HG03432 (cell line): ENCODE measurements around the gene MZT2B.
A peak's percentile ranks its signal among the peaks of the same experiment; 100 is the strongest.
"Not testable (repeated sequence)": the region's sequence is repeated elsewhere in the genome, so short reads cannot be mapped to it uniquely, and the experiment has no call there.

ENCODE experiments used
- ATAC-seq: cut with Tn5 transposase; IDR thresholded peaks from one replicate; pipeline ENCODE4 v1.9.1; 2021; ENCODE audit warnings: mild to moderate bottlenecking, moderate library complexity; ENCODE audit not compliant: unreplicated experiment

MZT2B gene

DNA sequence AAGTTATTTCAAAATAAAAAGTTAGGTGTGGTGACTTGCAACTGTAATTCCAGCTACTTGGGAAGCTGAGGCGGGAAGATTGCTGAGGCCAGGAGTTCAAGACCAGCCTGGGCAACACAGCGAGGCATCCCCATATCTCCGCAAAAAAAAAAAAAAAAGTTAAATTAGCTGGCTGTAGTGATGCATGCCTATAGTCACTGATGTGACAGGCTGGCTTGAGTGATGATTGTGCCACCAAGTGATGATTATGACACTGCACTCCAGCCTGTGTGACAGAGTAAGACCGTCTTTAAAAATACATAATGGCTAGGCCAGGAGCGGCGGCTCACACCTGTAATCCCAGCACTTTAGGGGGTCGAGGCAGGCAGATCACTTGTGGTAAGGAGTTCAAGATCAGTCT is 12.2 kb upstream of the MZT2B start:
- no peak for ATAC-seq

DNA sequence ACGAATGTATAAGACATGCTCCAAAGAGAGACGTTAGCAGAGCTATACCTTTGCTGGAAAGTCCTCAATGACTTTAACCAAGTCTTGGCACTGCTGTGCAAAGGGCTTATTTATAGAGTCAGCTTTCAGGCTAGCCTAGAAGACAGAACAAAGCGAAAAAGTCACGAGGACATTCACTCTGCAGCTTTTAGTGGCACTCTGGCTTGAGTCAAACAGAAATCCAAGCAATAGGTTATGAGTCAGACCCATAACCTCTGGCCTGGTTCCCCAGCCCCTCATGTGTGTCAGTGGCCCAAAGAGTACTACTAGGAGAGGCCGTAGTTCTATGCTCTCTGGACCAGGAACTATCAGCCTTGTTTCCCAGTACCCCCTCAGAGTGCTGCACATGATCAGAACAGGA is 7.2 kb upstream of the MZT2B start:
- peak; percentile 71 for ATAC-seq

DNA sequence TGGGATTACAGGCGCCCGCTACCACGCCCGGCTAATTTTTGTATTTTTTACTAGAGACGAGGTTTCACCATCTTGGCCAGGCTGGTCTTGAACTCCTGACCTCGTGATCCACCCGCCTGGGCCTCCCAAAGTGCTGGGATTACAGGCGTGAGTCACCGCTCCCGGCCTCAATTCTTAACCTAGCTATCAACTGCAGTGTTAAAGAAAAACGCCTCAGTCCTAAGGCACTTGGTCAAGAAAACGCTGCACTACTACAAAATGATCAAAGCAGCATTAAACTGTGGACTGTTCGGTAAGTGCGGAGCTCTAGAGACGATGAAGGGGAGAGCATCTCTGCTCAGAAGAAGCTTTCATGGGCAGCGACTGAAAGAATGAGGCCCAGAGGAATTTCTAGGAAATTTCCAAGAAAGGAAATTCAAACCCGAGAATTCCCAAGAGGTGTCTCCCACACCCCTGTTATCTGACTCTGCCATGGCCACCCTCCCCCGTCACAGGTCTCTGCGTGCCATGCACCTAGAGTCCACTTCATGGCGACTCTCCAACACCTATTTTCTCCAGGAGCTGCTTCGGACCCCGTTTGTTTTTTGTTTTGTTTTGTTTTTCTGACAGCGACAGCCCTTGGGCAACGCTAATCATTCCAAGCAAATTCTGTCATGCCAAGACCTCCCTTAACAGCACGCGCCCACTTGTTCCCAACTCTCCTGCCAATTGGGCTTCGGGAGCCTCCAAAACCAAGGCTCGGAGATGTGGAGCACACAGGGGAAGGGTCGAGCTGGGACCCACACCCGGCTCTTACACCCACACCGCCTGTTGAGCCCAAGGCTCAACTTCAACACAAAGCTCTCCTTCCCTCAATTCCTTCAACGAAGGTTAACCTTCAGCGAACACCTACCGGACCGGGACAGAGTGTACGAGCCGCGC is 1.4 kb upstream of the MZT2B start:
- not testable (repeated sequence) for ATAC-seq

DNA sequence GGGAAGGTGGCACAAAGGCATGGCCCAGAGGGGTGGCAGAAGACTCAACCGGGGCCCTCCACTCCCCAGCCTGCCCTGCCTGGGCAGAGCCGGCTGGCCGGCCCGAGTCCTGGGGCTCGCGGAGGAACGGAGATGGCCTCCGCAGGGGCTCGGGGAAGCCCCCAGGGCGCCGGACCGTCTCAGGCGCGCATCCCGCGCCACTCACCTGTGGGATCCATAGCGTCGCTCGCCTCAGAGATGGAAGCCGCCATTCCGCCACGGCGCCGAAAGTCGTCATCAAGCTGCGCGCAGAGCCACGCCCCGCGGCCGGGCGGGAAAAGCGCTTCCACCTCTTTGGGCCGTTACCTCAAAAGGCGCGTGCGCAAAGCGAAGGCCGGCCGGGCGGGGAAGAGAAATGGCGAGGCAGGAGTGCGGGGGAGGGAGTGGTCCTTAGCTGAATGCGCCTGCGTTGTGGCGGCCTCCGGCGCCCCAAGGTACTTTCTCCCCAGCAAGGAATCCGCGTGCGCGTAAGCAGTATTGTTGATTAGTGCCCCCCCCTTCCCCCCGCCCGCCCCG is 660 bp upstream of the MZT2B start, which contains the start of gene SMPD4:
Gene SMPD4, minus strand, starts transcription at position 278 of the 555 bp plus-strand sequence. CDS start 5,010 bp downstream, outside the sequence.
- ATAC-seq: peak; percentile 64

DNA sequence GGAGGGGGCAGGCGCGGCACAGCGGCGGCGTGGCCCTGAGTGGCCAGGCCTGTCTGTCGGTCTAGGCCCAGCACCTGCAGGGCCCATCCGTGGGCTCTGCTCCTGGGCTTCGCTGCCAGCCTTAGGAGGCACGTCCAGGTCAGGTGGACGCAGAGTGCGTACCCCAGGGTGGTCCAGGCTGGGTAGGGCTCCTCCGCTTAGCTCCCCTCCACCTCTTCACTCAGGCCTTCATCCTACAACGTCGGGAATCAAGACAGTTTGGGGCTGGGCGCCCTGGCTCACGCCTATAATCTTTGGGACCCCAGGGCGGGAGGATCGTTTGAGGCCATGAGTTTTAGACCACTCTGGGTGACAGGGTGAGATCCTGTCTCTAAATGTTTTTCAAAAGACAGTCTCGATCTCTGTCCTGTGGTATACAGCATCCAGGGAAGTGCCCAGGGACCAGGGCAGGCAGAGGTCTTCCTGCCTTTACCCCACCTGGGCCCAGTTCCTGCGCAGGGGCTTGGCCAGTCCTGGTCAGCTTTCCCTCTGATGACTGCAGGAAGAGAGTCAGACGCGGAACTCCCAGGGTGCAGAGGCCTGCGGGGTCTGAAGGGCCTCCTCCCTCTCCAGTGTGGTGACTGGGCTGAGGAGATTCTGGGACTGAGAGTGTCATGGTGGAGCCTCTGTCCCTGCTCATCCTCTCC is 907 bp downstream of the MZT2B start:
- ATAC-seq: peak; percentile 27

DNA sequence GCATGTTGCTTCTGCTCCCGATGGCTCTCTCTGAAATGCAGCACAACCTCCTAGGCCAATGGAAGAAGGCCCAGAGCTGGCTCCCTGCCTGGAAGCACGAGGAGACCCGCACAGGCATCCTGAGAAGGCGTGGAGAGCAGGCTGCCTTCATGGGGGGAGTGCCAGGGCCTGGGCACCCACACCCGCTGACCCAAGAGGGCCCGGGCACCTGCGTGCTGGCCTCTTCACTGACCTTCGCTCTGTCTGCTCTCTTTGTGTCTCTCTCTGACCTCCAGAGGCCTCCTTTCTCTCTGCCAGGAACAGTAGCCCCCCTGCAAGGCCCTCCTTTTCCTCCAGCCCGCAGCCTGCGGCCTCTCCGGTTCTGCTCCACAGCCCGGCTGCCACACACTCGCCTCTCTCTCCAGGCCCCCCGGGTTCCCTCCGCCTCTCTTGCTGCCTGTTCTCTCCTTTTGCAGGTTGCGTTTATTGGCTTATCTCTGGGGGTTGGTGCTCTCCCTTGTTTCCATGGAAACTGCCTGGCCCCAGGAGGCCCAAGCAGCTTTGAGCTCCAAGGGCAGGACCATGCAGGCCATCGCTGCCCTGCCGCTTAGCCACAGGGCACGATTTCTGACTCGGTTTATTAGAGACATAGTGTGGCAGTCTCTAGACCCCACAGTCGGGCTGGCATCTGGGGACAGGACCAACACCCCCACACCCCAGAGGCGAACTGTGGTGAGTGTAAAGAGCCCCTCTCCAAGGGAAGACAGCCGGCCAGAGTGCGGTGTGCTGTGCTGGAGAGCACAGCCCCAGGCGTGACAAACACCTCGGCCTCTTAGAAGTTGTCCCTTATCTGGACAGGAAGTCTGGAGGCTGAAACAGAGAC is 1.7 kb downstream of the MZT2B start:
- no peak for ATAC-seq

DNA sequence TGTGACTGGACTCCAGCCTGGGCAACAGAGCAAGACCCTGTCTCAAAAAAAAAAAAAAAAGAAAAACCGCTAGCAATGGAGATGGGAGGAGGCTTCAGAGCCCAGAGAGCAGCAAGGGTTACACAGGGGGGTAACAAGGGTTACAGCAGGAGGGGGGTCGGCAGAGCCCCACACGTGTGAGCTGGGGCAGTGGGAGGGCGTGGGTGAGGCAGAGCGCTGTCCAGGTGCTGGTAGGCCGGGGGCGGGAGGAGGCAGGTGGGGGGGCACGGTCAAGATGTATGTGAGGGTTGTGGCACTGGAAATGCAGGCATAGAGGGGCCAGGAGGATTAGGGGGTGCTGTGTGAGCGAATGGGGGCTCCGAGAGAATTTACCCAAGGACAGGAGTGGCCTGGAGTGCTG is 3.4 kb downstream of the MZT2B start:
- no peak for ATAC-seq

DNA sequence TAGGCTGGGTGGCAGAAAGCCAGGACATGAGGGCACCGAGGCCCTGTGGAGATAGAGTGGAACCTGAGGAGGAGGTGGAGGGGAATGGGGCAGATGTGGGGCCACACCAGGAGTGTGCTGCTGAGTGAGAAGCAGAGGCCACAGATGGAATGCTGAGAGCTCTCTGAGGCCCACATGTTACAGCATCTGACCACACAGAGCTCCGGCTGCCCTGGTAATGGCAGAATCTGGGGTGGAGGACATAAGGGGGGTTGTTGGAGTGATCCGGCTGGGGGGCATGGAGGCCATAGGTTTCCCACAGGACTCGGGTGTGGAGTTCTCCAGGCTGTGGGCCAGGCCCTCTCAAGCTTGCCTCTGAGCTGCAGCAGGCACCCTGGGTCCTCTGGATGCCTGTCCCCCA is 3.8 kb downstream of the MZT2B start:
- ATAC-seq: no peak

DNA sequence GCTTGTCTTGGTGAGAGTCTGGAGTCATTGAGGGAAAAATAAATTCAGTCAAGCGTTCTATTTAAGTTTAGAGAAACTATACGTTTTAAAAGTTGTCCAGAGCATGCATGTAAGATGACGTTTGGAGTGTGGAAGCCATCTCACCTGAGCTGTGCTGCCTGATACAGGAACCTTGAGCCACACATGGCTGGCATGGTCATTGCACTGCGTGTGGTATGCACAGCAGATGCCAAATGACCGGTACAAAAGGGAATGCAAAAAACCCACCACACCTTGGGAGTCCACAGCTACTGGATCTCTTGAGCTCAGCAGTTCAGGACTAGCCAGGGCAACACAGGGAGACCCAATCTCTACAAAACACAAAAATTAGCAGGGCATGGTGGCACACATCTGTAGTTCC is 4.3 kb downstream of the MZT2B start:
- ATAC-seq: no peak

DNA sequence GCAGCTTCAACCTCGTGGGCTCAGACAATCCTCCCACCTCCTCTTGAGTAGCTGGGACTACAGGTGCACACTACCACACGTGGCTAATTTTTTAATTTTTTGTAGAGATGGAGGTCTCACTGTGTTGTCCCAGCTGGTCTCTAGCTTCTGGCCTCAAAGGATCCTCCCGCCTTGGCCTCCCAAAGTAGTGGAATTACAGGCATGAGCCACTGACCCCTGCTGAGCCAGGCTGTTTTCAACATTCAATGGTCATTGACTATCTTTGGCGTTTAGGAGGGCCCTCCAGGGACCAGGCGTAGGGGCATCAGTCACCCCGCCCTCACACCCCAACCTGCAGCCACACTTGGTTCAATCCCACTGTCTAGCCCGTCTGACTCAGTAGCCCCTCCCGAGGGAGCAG is 5.2 kb downstream of the MZT2B start:
- ATAC-seq: no peak

DNA sequence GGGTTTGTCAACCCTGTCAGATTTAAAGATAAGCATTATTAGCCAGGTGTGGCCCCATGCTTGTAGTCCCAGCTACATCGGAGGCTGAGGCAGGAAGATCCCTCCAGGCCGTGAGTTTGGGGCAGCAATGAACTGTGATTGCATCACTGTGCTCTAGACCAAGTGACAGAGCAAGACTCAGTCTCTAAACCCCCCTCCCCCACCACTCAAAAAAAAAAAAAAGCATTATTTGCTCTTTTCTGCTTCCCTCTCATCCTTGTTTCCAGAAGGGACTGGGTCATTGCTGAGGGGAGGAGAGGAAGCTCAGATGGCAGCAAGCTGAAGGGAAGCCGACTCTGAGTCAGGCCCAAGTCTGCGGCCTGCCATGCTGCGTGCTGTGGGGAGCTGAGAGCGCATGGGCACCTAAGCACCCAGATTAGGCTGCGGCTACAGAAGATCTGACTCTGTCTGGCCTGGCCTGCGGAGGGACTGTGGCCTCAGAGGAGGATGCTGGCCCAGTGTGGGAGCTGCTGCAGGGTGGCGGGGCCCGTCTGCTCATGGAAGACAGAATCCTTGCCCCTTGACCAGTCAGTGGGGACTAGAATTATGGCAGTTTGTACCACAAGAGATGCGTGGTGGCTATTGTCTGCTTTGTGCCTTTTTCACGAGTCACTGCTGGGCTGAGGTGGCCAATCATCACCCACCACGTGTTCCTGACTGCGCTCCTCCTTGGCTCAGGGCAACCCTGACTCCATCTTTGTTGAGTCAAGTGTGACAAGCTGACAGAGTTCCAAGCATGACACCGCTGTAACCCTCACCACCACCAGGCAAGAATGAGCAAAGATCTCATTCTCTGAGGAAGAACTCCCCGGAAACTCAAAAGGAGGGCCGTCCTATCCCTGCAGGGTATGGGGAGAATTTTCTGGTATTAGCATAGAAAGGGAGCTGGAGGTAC is 6.1 kb downstream of the MZT2B start:
- ATAC-seq: not testable (repeated sequence)

DNA sequence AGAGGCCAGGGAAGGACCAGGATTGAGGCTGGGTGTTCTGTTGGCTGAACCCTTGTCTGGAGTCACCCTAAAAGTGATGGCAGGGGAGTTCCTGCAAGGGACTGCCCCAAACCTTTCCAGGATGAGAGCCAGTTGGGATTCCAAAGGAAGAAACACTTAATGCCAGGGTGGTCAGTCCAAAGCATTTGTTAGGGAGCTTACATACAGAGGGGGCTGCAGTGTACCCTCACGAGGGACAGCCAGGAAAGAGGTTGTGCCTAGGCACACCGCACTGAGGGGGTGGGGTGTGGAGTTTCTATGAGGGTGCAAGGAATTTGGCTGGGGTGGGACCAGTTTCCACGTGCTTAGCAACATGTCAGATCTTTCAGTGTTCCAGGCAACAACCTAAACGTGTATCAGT is 6.9 kb downstream of the MZT2B start:
- not testable (repeated sequence) for ATAC-seq

DNA sequence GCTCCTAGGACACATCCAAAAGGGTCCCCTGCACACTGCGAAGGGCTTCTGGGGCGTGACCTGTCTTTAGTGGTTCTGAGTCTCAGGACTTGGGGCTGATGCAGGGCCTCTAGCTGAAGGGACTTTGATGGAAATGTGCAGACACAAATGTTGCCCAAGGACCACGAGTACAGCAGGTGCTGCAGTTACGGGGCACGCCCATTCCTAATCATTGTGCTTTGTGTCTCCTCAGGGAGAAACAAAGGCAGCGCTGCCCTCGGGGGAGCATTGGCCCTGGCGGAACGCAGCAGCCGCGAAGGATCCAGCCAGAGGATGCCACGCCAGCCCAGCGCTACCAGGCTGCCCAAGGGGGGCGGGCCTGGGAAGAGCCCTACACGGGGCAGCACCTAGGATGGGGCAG is 8.2 kb downstream of the MZT2B start:
- ATAC-seq: no peak

DNA sequence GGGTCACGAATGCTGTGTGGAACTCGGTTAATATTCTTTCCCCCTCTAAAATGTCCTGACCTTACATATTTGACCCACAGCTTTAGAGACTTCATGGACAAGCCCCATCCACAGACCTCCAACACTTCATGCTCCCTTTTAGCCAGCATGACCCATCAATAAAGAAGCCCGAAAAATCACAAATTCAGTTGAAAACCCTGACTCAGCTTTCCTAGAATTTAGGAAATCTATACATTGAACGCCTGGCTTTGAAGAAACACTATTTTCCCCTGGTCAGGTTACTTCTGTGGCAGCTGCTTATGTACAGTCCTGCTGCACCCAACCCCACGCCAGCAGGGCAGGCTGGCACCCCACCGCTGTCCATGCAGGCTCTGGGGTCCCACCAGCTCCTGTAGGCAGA is 9.3 kb downstream of the MZT2B start:
- not testable (repeated sequence) for ATAC-seq

DNA sequence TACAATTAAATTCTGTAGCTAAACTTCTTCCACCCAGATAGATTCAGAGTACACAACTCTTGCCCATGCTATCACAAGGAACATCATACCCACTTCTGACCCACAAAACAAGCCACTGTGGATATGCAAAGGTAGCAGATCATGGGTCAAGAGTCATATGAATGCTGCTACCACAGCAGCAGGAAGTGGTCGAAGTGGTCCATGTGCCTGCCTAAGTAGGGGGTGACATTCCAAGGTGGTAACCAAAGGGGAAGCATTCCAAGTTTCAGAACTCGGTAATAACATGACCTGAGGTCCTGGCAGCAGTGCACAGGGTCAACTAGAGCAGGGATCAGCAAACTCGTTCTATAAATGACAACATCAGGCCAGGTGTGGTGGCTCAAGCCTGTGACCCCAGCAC is 10.4 kb downstream of the MZT2B start:
- ATAC-seq: not testable (repeated sequence)

DNA sequence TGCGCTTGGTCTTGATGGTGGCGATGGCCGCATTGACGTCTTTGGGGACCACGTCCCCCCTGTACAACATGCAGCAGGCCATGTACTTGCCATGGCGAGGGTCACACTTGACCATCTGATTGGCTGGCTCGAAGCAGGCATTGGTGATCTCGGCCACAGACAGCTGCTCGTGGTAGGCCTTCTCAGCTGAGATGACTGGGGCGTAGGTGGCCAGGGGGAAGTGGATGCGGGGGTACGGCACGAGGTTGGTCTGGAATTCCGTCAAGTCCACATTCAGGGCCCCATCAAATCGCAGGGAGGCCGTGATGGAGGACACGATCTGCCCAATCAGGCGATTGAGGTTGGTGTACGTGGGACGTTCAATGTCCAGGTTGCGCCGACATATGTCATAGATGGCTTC is 11.8 kb downstream of the MZT2B start:
- not testable (repeated sequence) for ATAC-seq

DNA sequence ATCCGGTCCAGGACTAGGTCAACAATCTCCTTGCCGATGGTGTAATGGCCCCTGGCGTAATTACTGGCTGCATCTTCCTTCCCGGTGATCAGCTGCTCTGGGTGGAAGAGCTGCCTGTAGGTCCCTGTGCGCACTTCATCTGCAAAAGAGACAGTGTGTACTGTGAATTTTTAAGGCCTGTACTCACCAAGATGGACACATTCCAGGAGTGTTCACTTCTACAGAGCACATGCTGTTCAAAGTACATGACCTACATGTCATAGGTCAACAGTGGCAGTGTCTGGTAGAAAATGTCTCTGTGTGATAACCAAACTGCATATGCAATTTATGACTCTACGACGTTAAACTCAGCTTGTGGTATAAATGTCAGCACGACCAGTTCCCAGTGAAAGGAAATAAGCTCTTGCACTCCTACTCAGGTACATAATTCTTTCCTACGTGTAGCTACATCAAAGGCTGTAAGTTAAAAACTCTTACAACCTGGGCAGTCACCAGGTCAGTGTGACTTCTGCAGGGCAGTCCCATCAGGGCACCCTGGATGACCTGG is 13.1 kb downstream of the MZT2B start:
- not testable (repeated sequence) for ATAC-seq

DNA sequence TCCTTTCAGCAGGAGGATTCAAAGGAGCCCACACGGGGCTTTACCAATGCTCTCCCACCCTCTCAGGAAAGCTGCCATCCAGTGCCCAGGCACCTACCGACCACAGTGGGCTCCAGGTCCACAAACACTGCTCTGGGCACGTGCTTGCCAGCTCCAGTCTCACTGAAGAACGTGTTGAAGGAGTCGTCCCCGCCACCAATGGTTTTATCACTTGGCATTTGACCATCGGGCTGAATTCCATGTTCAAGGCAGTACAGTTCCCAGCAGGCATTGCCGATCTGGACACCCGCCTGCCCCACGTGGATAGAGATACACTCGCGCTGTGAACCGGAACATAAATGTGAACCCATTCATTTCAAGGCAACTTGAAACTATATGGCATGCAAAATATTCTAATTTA is 14.0 kb downstream of the MZT2B start:
- ATAC-seq: not testable (repeated sequence)

DNA sequence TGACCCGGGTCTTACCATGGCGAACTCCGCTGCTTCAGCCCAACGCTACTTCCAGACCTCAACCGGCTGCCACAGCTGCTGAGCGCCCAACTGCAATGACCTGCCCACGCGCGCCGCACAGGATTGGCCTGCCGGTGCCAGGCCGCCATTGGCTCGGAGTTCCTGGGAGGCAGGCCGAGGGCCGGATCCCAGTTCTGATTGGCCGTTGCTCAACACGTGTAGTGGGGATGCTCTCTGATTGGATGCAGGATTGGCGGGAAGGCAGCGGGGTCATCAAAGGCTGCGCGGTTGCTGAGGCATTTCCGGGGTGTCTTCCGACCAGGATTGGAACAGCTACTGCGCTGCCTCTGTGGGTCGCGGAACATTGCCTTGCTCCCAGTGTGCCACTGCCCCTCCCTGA is 16.3 kb downstream of the MZT2B start, which contains the start of gene TUBA3E:
Gene TUBA3E, minus strand, starts transcription at position 97 of the 400 bp plus-strand sequence. Its CDS starts 79 bp downstream, at position 18.
- no peak for ATAC-seq
